22Rv1 (cell line): ENCODE measurements around the gene CNGB1.

ENCODE experiments used
- CTCF ChIP-seq: fragments of 450-650 bp; IDR thresholded peaks from 2 replicates; pipeline ENCODE4 v1.5.1; 2017; ENCODE audit warnings: mild to moderate bottlenecking
- ZFX ChIP-seq: fragments of 450-650 bp; IDR thresholded peaks from 2 replicates; pipeline ENCODE4 v1.6.1; 2017; ENCODE audit warnings: antibody characterized with exemption, borderline replicate concordance

GRCh38 chr16:57890752-57891111, 80.2 kb downstream of the CNGB1 start:
- no peak for TF ChIP-seq CTCF
- no peak for TF ChIP-seq ZFX
